ENCODE measurements around the gene PLCB2. TPM values are rescaled to one million over a fixed set of nuclear protein-coding genes. Genes with fewer than 3 reads are reported as not detected.

PLCB2 gene
- polyA plus RNA-seq, 3 donors = 6.7 to 8.7 (median 8.3) TPM

DNA sequence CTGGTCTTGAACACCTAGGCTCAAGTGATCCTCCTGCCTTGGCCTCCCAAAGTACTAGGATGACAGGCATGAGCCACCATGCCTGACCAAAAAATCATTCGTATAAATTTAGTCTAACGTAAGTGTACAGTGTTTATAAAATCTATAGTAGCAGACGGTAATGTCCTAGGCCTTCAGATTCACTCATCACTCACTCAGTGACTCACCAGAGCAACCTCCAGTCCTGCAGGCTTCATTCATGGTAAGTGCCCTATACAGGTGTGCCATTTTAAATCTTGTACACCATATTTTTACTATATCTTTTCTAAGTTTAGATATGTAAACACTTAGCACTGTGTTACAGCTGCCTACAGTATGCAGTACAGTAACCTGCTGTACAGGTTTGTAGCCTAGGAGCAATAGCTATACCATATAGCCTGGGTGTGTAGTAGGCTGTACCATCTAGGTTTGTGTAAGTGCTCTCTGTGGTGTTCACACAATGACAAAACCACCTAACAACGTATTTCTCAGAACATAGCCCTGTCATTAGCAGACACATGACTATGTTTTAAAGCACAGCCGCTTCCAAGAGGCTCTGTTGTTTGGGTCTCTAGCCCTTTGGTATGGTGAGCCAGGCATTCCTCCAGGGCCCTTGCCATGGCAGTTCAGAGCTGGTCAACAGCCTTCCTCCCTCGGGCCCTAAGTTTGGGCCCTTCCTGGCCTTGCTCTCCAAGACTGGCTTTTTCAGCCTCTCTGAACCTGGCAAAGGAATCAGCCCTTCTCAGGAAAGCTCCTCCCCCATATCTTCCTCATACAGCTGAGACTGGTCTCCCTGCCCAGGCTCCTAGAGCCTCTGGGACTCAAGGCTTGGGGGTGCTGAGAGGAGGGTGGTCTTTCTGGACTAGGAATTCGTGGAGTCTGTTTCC is 34.9 kb upstream of the PLCB2 start:
- DNase-seq (ENCODE audit: low read depth in 3 of 3, low spot score in 2 of 3) = no peak

DNA sequence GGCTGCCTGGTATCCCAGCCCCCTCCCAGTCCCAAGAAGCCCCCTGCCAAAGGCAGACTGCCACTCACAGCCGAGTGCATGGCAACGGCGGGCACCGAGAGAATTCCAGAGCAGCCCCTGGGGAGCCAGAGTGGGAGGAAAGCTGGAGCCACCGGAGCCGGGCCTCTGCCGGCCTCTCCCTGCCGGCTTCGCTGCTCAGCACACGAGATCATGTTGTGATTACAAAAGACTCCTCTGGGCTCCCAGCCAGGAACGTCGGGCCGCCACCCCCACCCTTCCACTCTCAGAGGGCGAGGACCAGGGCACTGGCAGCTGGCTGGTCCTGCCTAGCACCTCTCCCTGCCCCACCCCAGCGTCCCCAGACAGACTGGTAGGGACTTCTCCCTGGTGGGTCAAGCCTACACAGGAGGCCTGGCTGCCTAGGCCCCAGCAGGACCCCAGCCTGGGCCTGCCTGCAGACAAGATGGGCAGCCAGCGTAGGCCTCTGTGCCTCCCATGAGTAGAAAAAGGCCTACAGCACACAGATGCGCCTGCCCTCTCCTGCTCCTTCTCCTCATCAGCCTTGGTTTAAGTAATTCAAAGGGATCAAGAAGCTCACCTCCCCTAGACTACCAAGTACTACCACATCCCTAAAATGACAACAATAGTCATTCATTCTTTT is 33.1 kb upstream of the PLCB2 start, which contains the start of gene CCDC9B:
CCDC9B (minus strand) TSS at position 200 of the 661 bp plus-strand sequence; CDS start at position 80, 120 bp downstream.
- DNase-seq (ENCODE audit: low read depth in 3 of 3, low spot score in 2 of 3) = peak in 1 of 3 donors; percentile 38

GRCh38 chr15:40340038-40340739 is 32.5 kb upstream of the PLCB2 start:
- DNase-seq (ENCODE audit: low read depth in 3 of 3, low spot score in 2 of 3) = no peak

- no peak for DNase-seq (ENCODE audit: low read depth in 3 of 3, low spot score in 2 of 3)
Observed at GRCh38 chr15:40339621-40339945, 31.8 kb upstream of the PLCB2 start.

- no peak for DNase-seq (ENCODE audit: low read depth in 3 of 3, low spot score in 2 of 3)
Observed at GRCh38 chr15:40338921-40339620, 31.3 kb upstream of the PLCB2 start.

- DNase-seq (ENCODE audit: low read depth in 3 of 3, low spot score in 2 of 3) = no peak
Observed at GRCh38 chr15:40338041-40338657, 30.4 kb upstream of the PLCB2 start.

DNA sequence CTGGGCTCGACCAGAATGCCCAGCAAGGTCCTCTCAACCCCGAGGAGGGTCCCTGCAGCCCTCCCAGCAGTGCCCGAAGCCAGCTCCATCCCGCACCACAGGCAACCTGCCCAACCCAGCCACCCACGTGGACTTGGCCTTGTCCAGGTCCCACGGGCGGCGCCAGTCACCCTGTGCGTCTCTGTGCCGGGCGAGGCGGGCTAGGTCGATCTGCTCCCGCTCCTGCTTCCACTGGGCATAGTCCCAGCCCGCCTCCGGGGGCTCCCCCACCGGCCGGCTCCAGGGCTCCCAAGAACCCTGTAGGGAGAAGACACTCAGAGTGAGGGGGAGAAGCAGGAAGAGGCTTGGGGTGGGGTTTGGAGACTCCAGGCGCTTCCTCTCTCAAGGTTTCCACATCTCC is 29.9 kb upstream of the PLCB2 start:
- no peak for DNase-seq (ENCODE audit: low read depth in 3 of 3, low spot score in 2 of 3)

DNA sequence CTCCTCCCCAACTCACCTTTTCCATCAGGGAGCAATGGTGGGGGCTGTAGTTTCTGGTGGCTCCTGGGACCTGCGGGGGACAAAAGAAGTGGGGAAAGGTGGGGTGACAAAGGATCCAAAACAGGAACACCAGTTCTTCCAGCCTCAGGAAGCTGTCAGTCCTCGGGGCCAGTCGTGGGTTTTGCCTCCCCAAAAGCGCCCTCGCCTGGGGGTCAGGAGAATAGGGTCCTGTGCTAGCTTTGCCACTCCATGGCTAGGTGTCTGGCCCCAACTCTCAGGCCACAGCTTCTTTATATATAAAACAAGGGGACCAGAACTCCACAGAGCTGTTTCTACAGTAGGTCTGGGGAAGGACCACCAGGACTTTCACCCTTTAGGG is 29.0 kb upstream of the PLCB2 start:
- DNase-seq (ENCODE audit: low read depth in 3 of 3, low spot score in 2 of 3) = no peak

DNA sequence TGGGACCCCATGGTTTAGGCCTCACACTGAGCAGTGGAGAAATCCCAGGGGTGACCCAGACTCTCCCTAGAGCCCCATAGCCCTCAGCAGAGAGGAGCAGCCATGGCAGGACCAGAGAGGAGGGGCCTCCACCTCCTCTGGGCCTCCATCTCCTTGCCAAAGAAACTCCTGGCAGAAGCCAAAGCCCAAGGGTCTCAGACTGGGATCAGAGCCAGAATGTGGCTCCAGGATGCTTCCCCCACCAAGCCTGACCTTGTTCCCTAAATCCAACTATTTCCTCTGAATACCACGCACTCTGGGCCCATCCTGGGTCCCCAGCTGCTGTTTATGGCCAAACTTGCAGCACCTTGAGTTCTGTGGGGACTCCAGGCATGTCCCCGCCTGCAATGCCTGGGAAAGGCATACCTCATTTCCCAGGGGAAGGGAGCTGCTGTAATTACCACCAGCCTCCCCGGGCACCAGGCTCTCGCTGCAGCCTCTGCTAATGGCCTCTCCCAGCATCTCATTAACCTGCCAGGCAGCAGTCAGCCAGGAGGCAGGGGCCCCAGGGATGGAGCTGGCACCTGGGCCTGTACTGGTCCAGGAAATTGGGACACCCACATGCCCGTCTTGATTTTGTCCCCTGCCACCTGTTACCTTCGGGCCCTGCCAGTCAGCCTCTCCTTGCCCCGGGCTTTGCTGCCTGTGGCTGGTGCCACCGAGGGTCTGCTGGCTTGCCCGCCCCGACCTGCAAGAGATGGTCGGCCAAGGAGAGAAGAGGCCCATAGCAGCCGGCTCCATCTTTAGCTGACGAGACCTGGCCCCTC is 28.4 kb upstream of the PLCB2 start:
- no peak for DNase-seq (ENCODE audit: low read depth in 3 of 3, low spot score in 2 of 3)

DNA sequence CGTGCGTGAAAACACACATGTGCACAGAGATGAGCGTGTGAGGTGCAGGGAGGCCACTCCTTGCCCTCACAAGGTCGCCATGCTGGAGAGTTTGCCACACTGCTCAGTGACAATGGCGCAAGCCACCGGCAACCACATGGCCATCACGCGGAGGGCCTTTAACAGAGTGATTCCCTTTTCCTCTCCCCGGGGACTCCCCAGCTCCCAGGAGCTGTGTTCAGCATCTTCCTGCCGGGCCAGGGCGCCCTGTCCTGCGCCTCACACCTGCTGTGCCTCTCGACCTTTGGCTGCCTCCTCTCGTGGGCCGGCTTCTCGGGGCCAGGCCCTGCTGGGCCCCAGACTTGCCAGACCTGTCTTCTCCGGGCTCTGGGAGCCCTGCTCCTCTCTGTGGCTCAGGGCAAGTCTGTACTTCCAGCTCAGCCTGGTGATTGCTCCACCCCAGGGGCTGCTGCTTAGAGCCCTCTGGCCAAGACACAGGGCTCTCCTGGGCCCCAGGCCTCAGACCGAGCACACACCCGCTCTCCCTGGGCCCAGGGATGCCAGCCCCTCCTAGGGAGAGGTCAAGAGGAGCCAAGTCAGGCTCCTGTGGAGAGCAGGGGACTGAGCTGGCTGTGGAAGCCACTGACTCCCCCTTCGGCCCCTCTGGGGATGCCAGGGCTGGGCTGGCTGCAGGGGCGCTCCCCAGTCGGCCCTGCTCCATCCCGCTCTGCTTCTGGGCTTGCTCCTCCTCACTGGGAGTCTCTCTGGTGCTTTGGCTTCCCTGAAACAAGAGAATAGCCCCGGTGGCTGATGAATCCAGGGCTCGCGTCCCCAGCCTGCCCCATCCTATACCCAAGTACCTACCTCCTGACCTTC is 27.4 kb upstream of the PLCB2 start:
- no peak for DNase-seq (ENCODE audit: low read depth in 3 of 3, low spot score in 2 of 3)

DNA sequence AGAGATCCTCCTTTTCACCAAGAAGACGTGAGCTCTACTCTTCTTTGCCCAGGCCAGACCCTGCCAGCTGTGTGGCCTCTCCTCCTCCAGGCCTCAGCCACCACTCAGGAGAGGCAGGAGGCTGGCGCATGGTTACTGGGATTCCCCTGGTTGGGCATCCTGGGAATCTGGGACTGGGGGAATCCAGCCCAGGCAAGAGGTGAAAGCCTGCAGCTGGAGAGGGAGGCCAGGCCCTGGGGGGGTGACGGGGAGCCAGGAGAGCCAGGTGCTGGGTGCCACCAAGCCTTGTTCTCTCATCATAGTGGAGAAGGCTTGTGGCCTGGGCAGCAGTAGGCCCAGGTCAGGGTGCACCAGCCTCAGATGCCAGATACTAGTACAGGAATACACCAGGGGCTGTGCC is 26.8 kb upstream of the PLCB2 start:
- no peak for DNase-seq (ENCODE audit: low read depth in 3 of 3, low spot score in 2 of 3)

DNA sequence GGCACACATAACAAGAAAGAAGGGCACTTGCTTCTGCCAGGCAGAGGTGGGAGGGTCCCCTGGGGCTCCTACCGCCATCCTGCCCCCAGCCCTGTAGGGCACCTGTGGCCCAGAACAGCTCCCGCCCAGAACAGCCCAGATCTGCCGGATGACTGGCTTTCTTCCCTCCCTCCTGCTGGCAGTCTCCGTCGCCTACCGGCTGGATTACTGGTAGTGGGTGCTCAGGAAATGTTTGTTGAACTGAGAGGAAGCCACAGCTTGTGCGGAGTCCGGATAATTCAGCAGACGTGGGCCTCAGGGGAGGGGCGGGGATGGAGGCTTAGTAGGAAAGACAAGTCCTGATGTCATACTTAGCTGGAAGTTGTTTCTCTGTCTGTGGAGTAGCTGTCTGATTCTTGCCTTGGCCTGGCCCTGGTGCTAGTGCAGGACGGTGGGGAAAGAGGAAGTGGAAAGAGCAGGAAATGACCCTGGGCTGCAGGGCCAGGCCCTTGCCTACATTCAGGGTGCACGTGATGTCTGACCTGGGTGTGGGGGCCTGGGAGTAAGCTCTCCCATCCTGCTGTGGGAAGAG is 26.3 kb upstream of the PLCB2 start:
- DNase-seq (ENCODE audit: low read depth in 3 of 3, low spot score in 2 of 3) = no peak

GRCh38 chr15:40332113-40332781 is 24.5 kb upstream of the PLCB2 start:
- DNase-seq (ENCODE audit: low read depth in 3 of 3, low spot score in 2 of 3) = no peak

DNA sequence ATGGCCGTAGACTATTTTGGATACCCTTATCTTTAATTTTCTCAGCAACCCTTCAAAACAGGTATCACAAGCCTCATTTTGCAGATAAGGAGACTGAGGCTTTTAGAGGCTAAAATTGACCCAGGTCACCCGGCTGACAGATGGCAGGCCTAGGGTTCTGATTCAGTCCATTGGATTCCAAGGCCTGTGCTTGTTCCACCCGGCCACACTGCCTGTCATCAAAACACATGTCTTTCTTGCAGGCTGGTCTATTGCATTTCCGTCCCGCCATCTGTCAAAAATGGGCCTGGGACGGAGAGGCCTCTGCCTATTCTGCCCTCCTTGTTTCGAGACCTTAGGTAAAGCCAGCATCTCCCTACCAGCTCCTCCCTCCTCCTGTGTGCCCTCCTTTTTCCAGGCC is 23.9 kb upstream of the PLCB2 start:
- no peak for DNase-seq (ENCODE audit: low read depth in 3 of 3, low spot score in 2 of 3)

GRCh38 chr15:40331026-40331425 is 23.3 kb upstream of the PLCB2 start:
- no peak for DNase-seq (ENCODE audit: low read depth in 3 of 3, low spot score in 2 of 3)

- no peak for DNase-seq (ENCODE audit: low read depth in 3 of 3, low spot score in 2 of 3)
Observed at GRCh38 chr15:40330368-40330836, 22.7 kb upstream of the PLCB2 start.

DNA sequence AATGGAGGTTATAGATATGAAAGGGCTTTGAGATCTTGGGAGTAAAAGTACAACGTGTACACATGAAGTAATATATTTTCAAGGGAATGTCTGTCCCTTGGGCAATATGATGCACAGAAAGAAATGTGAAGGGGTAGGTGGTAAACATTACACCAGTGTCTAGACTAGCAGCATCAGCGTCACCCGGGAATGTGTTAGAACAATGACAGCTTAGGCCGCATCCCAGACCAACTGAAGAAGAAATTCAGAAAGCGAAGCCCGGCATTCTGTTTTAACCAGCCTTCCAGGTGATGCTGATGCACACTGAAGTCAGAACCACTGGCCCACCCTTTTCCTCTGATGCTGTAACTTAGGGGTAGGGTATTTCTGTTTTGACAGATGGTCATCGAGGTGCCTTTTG is 22.1 kb upstream of the PLCB2 start:
- DNase-seq (ENCODE audit: low read depth in 3 of 3, low spot score in 2 of 3) = no peak

DNA sequence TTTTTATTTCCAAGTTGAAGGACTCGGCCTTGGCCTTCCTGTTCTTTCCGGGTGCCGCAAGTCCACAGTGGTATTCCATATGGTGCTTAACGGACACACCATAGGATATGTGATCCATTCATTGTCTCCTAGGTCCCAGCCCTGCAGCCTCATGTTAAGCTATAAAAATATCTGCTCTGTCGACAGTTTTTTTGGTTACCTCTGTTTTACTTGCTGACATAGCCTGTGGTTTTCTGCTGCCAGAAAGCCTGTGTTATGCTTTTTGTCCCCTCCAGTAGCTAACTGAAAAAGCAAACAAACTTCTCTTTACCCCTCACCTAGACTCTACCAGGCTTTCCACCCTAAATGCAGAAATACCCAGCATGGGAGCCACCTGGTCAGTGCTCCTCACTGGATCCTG is 21.0 kb upstream of the PLCB2 start:
- DNase-seq (ENCODE audit: low read depth in 3 of 3, low spot score in 2 of 3) = no peak
